ENCODE data around the gene FOXP1. TPM values are rescaled to one million over a fixed set of nuclear protein-coding genes. Genes with fewer than 3 reads are reported as not detected.

Gene FOXP1
- total and polyA plus RNA-seq, 2 donors (not counting 1 experiment from before 2014, with no cell fraction given) = 91.1 to 508 TPM

- DNase-seq = no peak
- H3K27ac ChIP-seq (ENCODE audit: low read length in 2 of 2) = peak overlapping the region in 1 of 2 donors; percentile 12
- no peak overlapping the region for H3K4me3 Mint-ChIP-seq
- peaks cover 0 to 47% of the 10 kb centered on the region in 2 experiments for H3K36me3 ChIP-seq (replicated peaks in 1 of 2; ENCODE audit: control extremely low read depth in 1 of 2, control insufficient read depth in 1 of 2, extremely low read depth in 1 of 2, insufficient read depth in 2 of 2, low read length in 1 of 2)
- ChIA-PET POLR2A (interaction anchor here (0.5 kb wide), 1 partner anchor 54 kb away, joined by 3 read pairs; no protein-coding TSS in a partner anchor), CTCF (interaction anchor here (0.7 to 0.9 kb wide), 2 partner anchors 16 to 294 kb away, joined by 3 read pairs; no protein-coding TSS in a partner anchor)
- H3K9ac ChIP-seq (ENCODE audit: low read length) = no peak overlapping the region
- ATAC-seq (ENCODE audit: low read depth) = no peak
- TF ChIP-seq EZH2 (IDR thresholded peaks at IDR 0.05; ENCODE audit: borderline replicate concordance, insufficient read depth, low read depth, low read length, poor library complexity, severe bottlenecking) = no peak
- TF ChIP-seq, protein P1, sequence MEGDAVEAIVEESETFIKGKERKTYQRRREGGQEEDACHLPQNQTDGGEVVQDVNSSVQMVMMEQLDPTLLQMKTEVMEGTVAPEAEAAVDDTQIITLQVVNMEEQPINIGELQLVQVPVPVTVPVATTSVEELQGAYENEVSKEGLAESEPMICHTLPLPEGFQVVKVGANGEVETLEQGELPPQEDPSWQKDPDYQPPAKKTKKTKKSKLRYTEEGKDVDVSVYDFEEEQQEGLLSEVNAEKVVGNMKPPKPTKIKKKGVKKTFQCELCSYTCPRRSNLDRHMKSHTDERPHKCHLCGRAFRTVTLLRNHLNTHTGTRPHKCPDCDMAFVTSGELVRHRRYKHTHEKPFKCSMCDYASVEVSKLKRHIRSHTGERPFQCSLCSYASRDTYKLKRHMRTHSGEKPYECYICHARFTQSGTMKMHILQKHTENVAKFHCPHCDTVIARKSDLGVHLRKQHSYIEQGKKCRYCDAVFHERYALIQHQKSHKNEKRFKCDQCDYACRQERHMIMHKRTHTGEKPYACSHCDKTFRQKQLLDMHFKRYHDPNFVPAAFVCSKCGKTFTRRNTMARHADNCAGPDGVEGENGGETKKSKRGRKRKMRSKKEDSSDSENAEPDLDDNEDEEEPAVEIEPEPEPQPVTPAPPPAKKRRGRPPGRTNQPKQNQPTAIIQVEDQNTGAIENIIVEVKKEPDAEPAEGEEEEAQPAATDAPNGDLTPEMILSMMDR (IDR thresholded peaks at IDR 0.05) = no peak
- H3K27me3 Mint-ChIP-seq = no peaks in the 10 kb centered on the region
- H4K20me1 ChIP-seq (ENCODE audit: control insufficient read depth, insufficient read depth, low read length, poor library complexity, severe bottlenecking) = peaks cover 71% of the 10 kb centered on the region
- peaks cover 40 to 49% of the 10 kb centered on the region in 2 donors for H3K4me1 ChIP-seq (ENCODE audit: control insufficient read depth in 2 of 2, insufficient read depth in 2 of 2, low read length in 2 of 2)
- H3K27ac Mint-ChIP-seq = peak overlapping the region; percentile 76
- peaks cover 99% of the 10 kb centered on the region for H3K79me2 ChIP-seq (ENCODE audit: control insufficient read depth, insufficient read depth, low read length)
- H3K4me3 ChIP-seq (ENCODE audit: control extremely low read depth in 1 of 5, extremely low read depth in 1 of 5, insufficient read depth in 1 of 5, low read depth in 2 of 5, low read length in 4 of 5) = no peak overlapping the region
- no peaks in the 10 kb centered on the region for H3K9me3 Mint-ChIP-seq (ENCODE audit: insufficient read depth)
- H2AFZ ChIP-seq (ENCODE audit: insufficient read depth, low read depth, low read length, poor library complexity, severe bottlenecking) = no peak overlapping the region
- H3K9me3 ChIP-seq (ENCODE audit: control extremely low read depth in 1 of 3, control insufficient read depth in 2 of 3, insufficient read depth in 1 of 3, low read length in 2 of 3) = no peaks in the 10 kb centered on the region
- no peak overlapping the region for H3K4me2 ChIP-seq (replicated peaks; ENCODE audit: low read depth, low read length, poor library complexity, severe bottlenecking)
- H3K27me3 ChIP-seq (replicated peaks in 1 of 4; ENCODE audit: control extremely low read depth in 1 of 4, control insufficient read depth in 3 of 4, insufficient read depth in 4 of 4, low read length in 3 of 4) = no peaks in the 10 kb centered on the region
- H3K4me1 Mint-ChIP-seq = peaks cover 83% of the 10 kb centered on the region
- intact Hi-C loops (cut with micrococcal nuclease) = no loop called here
- 71% methylated on average over 3 of the region's 3 CpGs for WGBS (ENCODE audit: insufficient coverage)
Observed at GRCh38 chr3:71121429-71122167, 461.9 kb downstream of the FOXP1 start.

DNA sequence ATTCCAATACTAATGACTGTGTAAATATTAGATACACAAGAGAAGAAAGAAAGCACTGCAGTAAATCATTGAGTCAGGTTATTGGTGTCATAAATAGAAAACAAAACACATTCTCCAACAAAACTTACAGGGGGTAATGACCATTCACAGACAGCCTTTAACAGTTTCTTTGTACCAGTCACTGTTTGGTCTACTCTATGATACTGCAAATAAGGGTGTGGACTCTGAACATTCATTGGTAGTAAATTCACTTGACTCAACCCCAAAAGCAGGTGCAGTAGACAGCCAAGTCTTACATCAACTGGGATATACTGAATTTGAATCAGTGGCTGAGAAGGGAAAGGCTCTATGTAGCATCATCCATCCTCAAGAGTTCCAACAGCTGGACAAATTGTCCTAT, 463.5 kb downstream of the FOXP1 start:
- H2AFZ ChIP-seq (ENCODE audit: insufficient read depth, low read depth, low read length, poor library complexity, severe bottlenecking) = no peak overlapping the region
- ATAC-seq (ENCODE audit: low read depth) = no peak
- ChIA-PET POLR2A (no interaction called here), CTCF (interaction anchor here (1.0 kb wide), 1 partner anchor 8 kb away, joined by 3 read pairs; no protein-coding TSS in a partner anchor)
- Mint-ChIP-seq H3K27me3 (no peaks in the 10 kb centered on the region), H3K4me1 (peaks cover 82% of the 10 kb centered on the region), H3K27ac (peak overlapping the region; percentile 60), H3K9me3 (ENCODE audit: insufficient read depth) (no peaks in the 10 kb centered on the region), H3K4me3 (no peak overlapping the region)
- no peak overlapping the region for H3K4me2 ChIP-seq (replicated peaks; ENCODE audit: low read depth, low read length, poor library complexity, severe bottlenecking)
- peak overlapping the region in 1 of 2 donors; percentile 26 for H3K27ac ChIP-seq (ENCODE audit: low read length in 2 of 2)
- H3K36me3 ChIP-seq (replicated peaks in 1 of 2; ENCODE audit: control extremely low read depth in 1 of 2, control insufficient read depth in 1 of 2, extremely low read depth in 1 of 2, insufficient read depth in 2 of 2, low read length in 1 of 2) = peaks cover 0 to 48% of the 10 kb centered on the region in 2 experiments
- H4K20me1 ChIP-seq (ENCODE audit: control insufficient read depth, insufficient read depth, low read length, poor library complexity, severe bottlenecking) = peaks cover 72% of the 10 kb centered on the region
- no peak overlapping the region for H3K9ac ChIP-seq (ENCODE audit: low read length)
- peaks cover 32 to 40% of the 10 kb centered on the region in 2 donors for H3K4me1 ChIP-seq (ENCODE audit: control insufficient read depth in 2 of 2, insufficient read depth in 2 of 2, low read length in 2 of 2)
- DNase-seq = no peak
- TF ChIP-seq, protein P1 (IDR thresholded peaks at IDR 0.05) = no peak
- TF ChIP-seq EZH2 (IDR thresholded peaks at IDR 0.05; ENCODE audit: borderline replicate concordance, insufficient read depth, low read depth, low read length, poor library complexity, severe bottlenecking) = no peak
- H3K9me3 ChIP-seq (ENCODE audit: control extremely low read depth in 1 of 3, control insufficient read depth in 2 of 3, insufficient read depth in 1 of 3, low read length in 2 of 3) = no peaks in the 10 kb centered on the region
- intact Hi-C loops (cut with micrococcal nuclease) = no loop called here
- H3K4me3 ChIP-seq (ENCODE audit: control extremely low read depth in 1 of 5, extremely low read depth in 1 of 5, insufficient read depth in 1 of 5, low read depth in 2 of 5, low read length in 4 of 5) = no peak overlapping the region
- H3K79me2 ChIP-seq (ENCODE audit: control insufficient read depth, insufficient read depth, low read length) = peaks cover 96% of the 10 kb centered on the region
- no peaks in the 10 kb centered on the region for H3K27me3 ChIP-seq (replicated peaks in 1 of 4; ENCODE audit: control extremely low read depth in 1 of 4, control insufficient read depth in 3 of 4, insufficient read depth in 4 of 4, low read length in 3 of 4)

Measured in B cell (primary cell).